H1 (cell line): Measurements from ENCODE around the gene DRD5. TPM values are rescaled to one million over a fixed set of nuclear protein-coding genes. Genes with fewer than 3 reads are reported as not detected.

ENCODE experiments used
- CTCF ChIA-PET: fragments of 300-600 bp; sonication (Branson Sonifier 250); formaldehyde crosslinking; loops from one replicate; lab custom pipeline; 2021; ENCODE audit not compliant: partially characterized antibody; lab: Charles Lee
- POLR2A ChIA-PET: fragments of 300-600 bp; sonication (Branson Sonifier 250); formaldehyde crosslinking; loops from one replicate; lab custom pipeline; 2021; ENCODE audit warnings: inconsistent platforms; ENCODE audit not compliant: partially characterized antibody; lab: Charles Lee
- DNase-seq, 2 experiments: peaks; one replicate each; pipeline versions ENCODE4 v3.0.0 to v3.0.0-alpha.2; 2010 to 2022; ENCODE audit warnings: low spot score in 2 of 2, low read depth in 1 of 2, mixed read lengths in 1 of 2
- FAIRE-seq: peaks from 2 replicates; lab custom pipeline; 2011; peaks lifted over from hg19 to GRCh38; lab: Jason Lieb, UNC
- H2AFZ ChIP-seq: 2 replicates; pipeline ENCODE4 v1.8.1; 2012; ENCODE audit warnings: low read length, inconsistent platforms
- H2AK5ac ChIP-seq: 2 replicates; pipeline ENCODE4 v1.6.1; 2013; ENCODE audit warnings: low read depth, low read length
- H2BK120ac ChIP-seq: replicated peaks from 2 replicates; pipeline ENCODE3; 2013; ENCODE audit warnings: low read depth, low read length, inconsistent platforms
- H2BK12ac ChIP-seq: 2 replicates; pipeline ENCODE4 v1.6.1; 2013; ENCODE audit warnings: low read depth, low read length
- H2BK15ac ChIP-seq: 2 replicates; pipeline ENCODE4 v1.6.1; 2013; ENCODE audit warnings: low read length
- H2BK20ac ChIP-seq: 2 replicates; pipeline ENCODE4 v1.6.1; 2013; ENCODE audit warnings: low read length
- H2BK5ac ChIP-seq: 2 replicates; pipeline ENCODE4 v1.6.1; 2013; ENCODE audit warnings: low read depth, low read length
- H3K14ac ChIP-seq: 2 replicates; pipeline ENCODE4 v1.6.1; 2013; ENCODE audit warnings: inconsistent platforms; ENCODE audit not compliant: insufficient read length
- H3K18ac ChIP-seq: 2 replicates; pipeline ENCODE4 v1.6.1; 2013; ENCODE audit warnings: low read length; ENCODE audit errors: extremely low read depth
- H3K23ac ChIP-seq: 2 replicates; pipeline ENCODE4 v1.6.1; 2013; ENCODE audit warnings: inconsistent platforms; ENCODE audit not compliant: insufficient read length
- H3K23me2 ChIP-seq: 2 replicates; pipeline ENCODE4 v1.6.1; 2013; ENCODE audit warnings: low read depth, low read length
- H3K27ac ChIP-seq: 2 replicates; pipeline ENCODE4 v1.6.1; 2011; ENCODE audit warnings: low read depth, low read length, inconsistent platforms
- H3K27me3 ChIP-seq, 4 experiments: replicated peaks in 1 of 4; 1 replicate in 1 of 4; 2 replicates in 3 of 4; pipeline versions ENCODE4 v1.6.1 to v1.8.1; 2011 to 2013; ENCODE audit warnings: low read length in 3 of 4, mild to moderate bottlenecking in 3 of 4, inconsistent platforms in 2 of 4, mixed read lengths in 2 of 4, moderate library complexity in 1 of 4; ENCODE audit not compliant: control insufficient read depth in 3 of 4, insufficient read depth in 3 of 4; ENCODE audit errors: extremely low read depth in 1 of 4
- H3K36me3 ChIP-seq, 4 experiments: 2 replicates each; pipeline versions ENCODE4 v1.6.1 to v1.8.1; 2011 to 2013; ENCODE audit warnings: mild to moderate bottlenecking in 4 of 4, low read length in 3 of 4, moderate library complexity in 2 of 4, control low read depth in 1 of 4, inconsistent platforms in 1 of 4; ENCODE audit not compliant: insufficient read depth in 4 of 4, control insufficient read depth in 2 of 4
- H3K4ac ChIP-seq: replicated peaks from 2 replicates; pipeline ENCODE3; 2013; ENCODE audit warnings: low read length, low read depth, mixed read lengths, inconsistent platforms; ENCODE audit not compliant: insufficient read length
- H3K4me1 ChIP-seq, 4 experiments: replicated peaks in 1 of 4; 1 replicate in 1 of 4; 2 replicates in 3 of 4; pipeline versions ENCODE4 v1.6.1 to v1.8.1; 2011 to 2013; ENCODE audit warnings: low read length in 3 of 4, inconsistent platforms in 2 of 4, mixed read lengths in 1 of 4; ENCODE audit not compliant: insufficient read depth in 4 of 4, control insufficient read depth in 3 of 4
- H3K4me2 ChIP-seq, 2 experiments: 2 replicates each; pipeline versions ENCODE4 v1.6.1 to v1.8.1; 2011 to 2013; ENCODE audit warnings: low read depth in 2 of 2, low read length in 2 of 2, control low read depth in 1 of 2, inconsistent platforms in 1 of 2, mild to moderate bottlenecking in 1 of 2; ENCODE audit not compliant: insufficient read depth in 1 of 2
- H3K4me3 ChIP-seq, 4 experiments: fragments of 200-600, 300-600 bp in 1 of 4; sonication (generic), shearing (Covaris generic), sonication (Bioruptor Twin) in 1 of 4; 2 replicates each; pipeline versions ENCODE4 v1.5.1 to v1.8.1; 2011 to 2016; ENCODE audit warnings: low read length in 4 of 4, low read depth in 3 of 4, control low read depth in 2 of 4, inconsistent platforms in 2 of 4, mild to moderate bottlenecking in 2 of 4, mixed read lengths in 1 of 4, moderate library complexity in 1 of 4; ENCODE audit not compliant: insufficient read depth in 2 of 4; ENCODE audit errors: extremely low read depth in 1 of 4
- H3K56ac ChIP-seq: replicated peaks from 2 replicates; pipeline ENCODE3; 2013; ENCODE audit warnings: low read depth, mild to moderate bottlenecking, mixed read lengths, low read length, inconsistent platforms; ENCODE audit not compliant: insufficient read length
- H3K79me1 ChIP-seq: 2 replicates; pipeline ENCODE4 v1.6.1; 2013; ENCODE audit warnings: low read depth, low read length, control low read depth
- H3K79me2 ChIP-seq, 2 experiments: 2 replicates each; pipeline versions ENCODE4 v1.6.1 to v1.8.1; 2012 to 2013; ENCODE audit warnings: low read length in 2 of 2, mild to moderate bottlenecking in 2 of 2, inconsistent platforms in 1 of 2; ENCODE audit not compliant: insufficient read depth in 2 of 2, control insufficient read depth in 1 of 2
- H3K9ac ChIP-seq, 4 experiments: replicated peaks in 1 of 4; 1 replicate in 1 of 4; 2 replicates in 3 of 4; pipeline versions ENCODE4 v1.6.1 to v1.8.1; 2011 to 2013; ENCODE audit warnings: low read depth in 3 of 4, low read length in 3 of 4, control low read depth in 2 of 4, mild to moderate bottlenecking in 2 of 4, moderate library complexity in 2 of 4, inconsistent platforms in 1 of 4; ENCODE audit errors: extremely low read depth in 1 of 4
- H3K9me3 ChIP-seq, 2 experiments: 2 replicates each; pipeline versions ENCODE4 v1.6.1 to v1.8.1; 2012 to 2013; ENCODE audit warnings: mild to moderate bottlenecking in 2 of 2, moderate library complexity in 2 of 2, control low read depth in 1 of 2, inconsistent platforms in 1 of 2, low read depth in 1 of 2, low read length in 1 of 2, mixed read lengths in 1 of 2; ENCODE audit not compliant: insufficient read depth in 2 of 2
- H4K20me1 ChIP-seq, 2 experiments: replicated peaks in 1 of 2; 2 replicates each; pipeline versions ENCODE3 to v1.8.1; 2011 to 2013; ENCODE audit warnings: inconsistent platforms in 2 of 2, low read length in 2 of 2, mild to moderate bottlenecking in 1 of 2; ENCODE audit not compliant: insufficient read depth in 2 of 2, control insufficient read depth in 1 of 2
- H4K5ac ChIP-seq: 2 replicates; pipeline ENCODE4 v1.6.1; 2013; ENCODE audit warnings: low read length, low read depth, mixed read lengths, inconsistent platforms; ENCODE audit not compliant: insufficient read length
- H4K8ac ChIP-seq: 2 replicates; pipeline ENCODE4 v1.8.0; 2013; ENCODE audit warnings: mild to moderate bottlenecking, moderate library complexity, low read length, inconsistent platforms; ENCODE audit not compliant: insufficient read depth; ENCODE audit errors: extremely low read depth
- H4K91ac ChIP-seq: replicated peaks from 2 replicates; pipeline ENCODE3; 2013; ENCODE audit warnings: low read length, mixed read lengths, inconsistent platforms; ENCODE audit not compliant: insufficient read length
- PHF8 ChIP-seq: fragments of 200-600 bp; sonication (generic); conservative IDR thresholded peaks from 2 replicates; pipeline ENCODE4 v1.7.1; 2012; ENCODE audit warnings: low read depth, mild to moderate bottlenecking, inconsistent platforms, low read length, moderate library complexity
- WGBS, 2 experiments: shearing (Covaris generic) in 1 of 2; methylation state at CpG; one replicate each; pipeline versions ENCODE4 v1.1.6 to v1.1.7; 2013 to 2015; ENCODE audit warnings: low lambda C conversion rate in 2 of 2, mixed read lengths in 2 of 2, inconsistent platforms in 1 of 2, low coverage in 1 of 2, missing lambda C conversion rate in 1 of 2; ENCODE audit not compliant: insufficient replicate concordance in 2 of 2, insufficient coverage in 1 of 2, insufficient read length in 1 of 2; ENCODE audit errors: extremely low coverage in 1 of 2, missing lambda C conversion rate in 1 of 2; 5-methylcytosine and 5-hydroxymethylcytosine counted together
- polyA plus RNA-seq, 7 experiments: library from polyadenylated mRNA; depleted of rRNA in 3 of 7; stranded (reverse) in 5 of 7; unstranded in 2 of 7; fragments of >200 nt in 5 of 7; fragments of 200-250 nt in 2 of 7; gene quantifications; 1 replicate in 5 of 7; 2 replicates in 1 of 7; 4 replicates in 1 of 7; pipeline versions ENCODE4 v1.2.1 to v1.2.3, GENCODE V29; 2011 to 2013; ENCODE audit warnings: missing spikeins in 2 of 7, mixed read lengths in 2 of 7
- total RNA-seq: library from RNA; stranded (reverse); fragmentation: NEBNext Ultra II Directional; extraction: Animal tissue kit (Norgen Biotek cat#: 25700); gene quantifications from 2 replicates; pipeline ENCODE4 v1.2.1, GENCODE V29; 2021

Gene DRD5
- total and polyA plus RNA-seq, 2 of the 8 experiments (the other 6 are each of a cell fraction or from before 2014, with no cell fraction given), result 0.11 to 0.21 TPM

DNA sequence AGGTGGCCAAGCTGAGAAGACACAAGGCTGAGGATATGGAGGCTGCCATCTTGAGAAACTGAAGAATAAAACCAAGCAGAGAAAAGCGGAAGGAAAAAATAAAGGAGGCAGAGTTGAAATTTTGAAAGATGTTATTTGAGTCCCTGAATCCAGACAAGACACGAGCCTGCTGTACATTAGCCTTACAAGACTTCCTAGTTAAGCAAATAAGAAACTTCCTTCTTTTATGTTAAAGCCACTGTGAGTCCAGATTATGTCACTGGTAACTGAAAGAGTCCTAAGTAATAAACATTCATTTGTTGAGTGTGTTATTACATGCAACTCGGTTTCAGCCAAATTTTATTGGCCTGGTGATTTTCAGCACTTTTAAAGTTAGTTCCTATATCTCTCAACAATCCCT, 30.4 kb downstream of the DRD5 start:
- Histone ChIP-seq H2AK5ac (no peak overlapping the region), H3K79me1 (no peaks in the 10 kb centered on the region), H3K79me2 (no peaks in the 10 kb centered on the region), H4K91ac (no peak overlapping the region), H4K20me1 (no peaks in the 10 kb centered on the region), H4K5ac (no peak overlapping the region), H3K14ac (no peak overlapping the region), H2BK120ac (no peak overlapping the region), H2BK20ac (no peak overlapping the region), H3K4me2 (no peak overlapping the region), H3K23me2 (no peaks in the 10 kb centered on the region), H3K36me3 (no peaks in the 10 kb centered on the region), H4K8ac (no peak overlapping the region), H3K56ac (no peak overlapping the region), H2AFZ (no peak overlapping the region), H2BK15ac (no peak overlapping the region), H3K4me1 (no peaks in the 10 kb centered on the region), H3K4ac (no peak overlapping the region), H3K18ac (no peak overlapping the region), H2BK12ac (no peak overlapping the region), H3K27me3 (no peaks in the 10 kb centered on the region), H3K9ac (no peak overlapping the region), H3K27ac (no peak overlapping the region), H3K9me3 (0 out of 4 replicates have a peak, but pooled peaks cover 1 to 4% of the 10 kb centered on the region in 2 experiments), H3K4me3 (no peak overlapping the region), H2BK5ac (no peak overlapping the region), H3K23ac (no peak overlapping the region)
- WGBS, 2 experiments, result 98% methylated on average over 3 of the region's 3 CpGs; no CpG with 5 or more reads in 1 of the 2 experiments
- no peak for TF ChIP-seq PHF8
- ChIA-PET CTCF (interaction anchor here (1.7 kb wide), 1 partner anchor 11 kb away, joined by 4 read pairs; no protein-coding TSS in a partner anchor), POLR2A (no interaction called here)
- DNase-seq (no peak), FAIRE-seq (no peak)
